ENCODE measurements around the gene DSTN.

The DSTN gene

DNA sequence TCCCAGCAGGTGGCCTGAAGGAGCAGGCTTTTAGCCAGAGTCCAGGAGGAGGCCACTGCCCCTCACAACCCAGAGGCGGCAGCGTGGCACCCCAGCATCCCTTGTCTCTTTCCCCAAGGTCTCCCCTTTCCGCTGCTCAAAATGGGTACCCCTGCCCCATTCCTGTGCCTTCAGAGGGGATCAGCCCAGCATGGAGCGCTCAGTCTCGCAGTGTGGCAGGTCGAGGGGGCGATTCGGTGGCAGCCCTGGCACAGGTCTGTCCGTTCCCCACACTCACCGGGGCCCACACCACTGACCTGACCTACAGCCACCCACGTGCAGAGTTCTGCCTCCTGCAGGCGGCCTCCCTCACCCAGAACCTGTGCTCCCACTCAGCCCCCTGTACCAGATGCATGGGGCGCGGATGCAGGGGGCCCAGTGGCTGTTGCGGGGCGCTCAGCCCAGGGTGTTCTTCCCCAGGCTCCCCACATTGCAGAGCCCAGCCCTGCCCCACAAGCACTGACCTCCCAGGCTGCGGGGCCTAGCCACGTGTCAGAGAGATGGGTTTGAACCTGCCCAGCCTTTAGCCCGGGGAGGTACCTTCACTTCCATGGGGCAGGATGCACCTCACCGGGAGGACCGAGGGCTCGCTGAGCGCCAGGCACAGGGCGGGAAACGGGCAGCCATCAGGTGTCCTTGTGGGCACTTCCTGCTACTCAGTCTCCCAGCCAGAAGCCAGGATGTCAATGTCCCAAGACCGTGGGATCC lies 41.8 kb downstream of the DSTN start:
- no peak for DNase-seq (ENCODE audit: low read depth in 3 of 3, low spot score in 1 of 3)

GRCh38 chr20:17612287-17612991 lies 42.6 kb downstream of the DSTN start:
- no peak for DNase-seq (ENCODE audit: low read depth in 3 of 3, low spot score in 1 of 3)

GRCh38 chr20:17612992-17613327 lies 43.1 kb downstream of the DSTN start:
- no peak for DNase-seq (ENCODE audit: low read depth in 3 of 3, low spot score in 1 of 3)

- DNase-seq (ENCODE audit: low read depth in 3 of 3, low spot score in 1 of 3), result no peak
These were observed 43.7 kb downstream of the DSTN start for GRCh38 chr20:17613328-17614175.

DNA sequence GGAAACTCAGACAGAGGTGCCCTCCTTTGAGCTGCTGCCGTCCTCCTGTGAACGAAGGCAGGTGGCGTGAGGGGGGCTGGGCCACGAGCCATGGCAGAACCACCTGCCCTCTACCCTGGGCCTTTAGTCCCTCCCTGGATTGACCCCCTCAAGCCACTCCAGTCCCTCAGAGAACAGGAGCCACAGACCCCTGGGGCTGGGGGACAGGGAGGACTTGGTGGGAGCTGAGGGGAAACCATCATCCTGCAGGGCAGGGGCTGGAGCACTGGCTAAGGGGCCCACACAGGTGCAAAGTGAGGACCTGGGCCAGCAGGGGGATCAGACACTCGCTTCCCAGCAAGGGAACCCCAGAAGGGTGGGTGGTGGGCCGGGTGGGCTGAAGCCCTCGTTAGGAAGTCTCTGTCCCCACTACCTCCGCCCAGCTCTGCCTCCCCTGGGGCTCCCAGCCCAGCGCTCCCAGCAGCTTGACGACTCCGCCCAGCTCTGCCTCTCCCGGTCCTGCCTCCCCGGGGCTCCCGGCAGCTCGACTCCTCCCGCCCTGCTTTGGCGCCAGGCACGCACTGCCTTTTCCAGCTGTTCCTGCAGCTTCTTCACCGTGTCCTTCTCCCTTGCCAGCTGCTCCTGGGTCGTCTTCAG lies 44.4 kb downstream of the DSTN start:
- DNase-seq (ENCODE audit: low read depth in 3 of 3, low spot score in 1 of 3), result no peak

DNA sequence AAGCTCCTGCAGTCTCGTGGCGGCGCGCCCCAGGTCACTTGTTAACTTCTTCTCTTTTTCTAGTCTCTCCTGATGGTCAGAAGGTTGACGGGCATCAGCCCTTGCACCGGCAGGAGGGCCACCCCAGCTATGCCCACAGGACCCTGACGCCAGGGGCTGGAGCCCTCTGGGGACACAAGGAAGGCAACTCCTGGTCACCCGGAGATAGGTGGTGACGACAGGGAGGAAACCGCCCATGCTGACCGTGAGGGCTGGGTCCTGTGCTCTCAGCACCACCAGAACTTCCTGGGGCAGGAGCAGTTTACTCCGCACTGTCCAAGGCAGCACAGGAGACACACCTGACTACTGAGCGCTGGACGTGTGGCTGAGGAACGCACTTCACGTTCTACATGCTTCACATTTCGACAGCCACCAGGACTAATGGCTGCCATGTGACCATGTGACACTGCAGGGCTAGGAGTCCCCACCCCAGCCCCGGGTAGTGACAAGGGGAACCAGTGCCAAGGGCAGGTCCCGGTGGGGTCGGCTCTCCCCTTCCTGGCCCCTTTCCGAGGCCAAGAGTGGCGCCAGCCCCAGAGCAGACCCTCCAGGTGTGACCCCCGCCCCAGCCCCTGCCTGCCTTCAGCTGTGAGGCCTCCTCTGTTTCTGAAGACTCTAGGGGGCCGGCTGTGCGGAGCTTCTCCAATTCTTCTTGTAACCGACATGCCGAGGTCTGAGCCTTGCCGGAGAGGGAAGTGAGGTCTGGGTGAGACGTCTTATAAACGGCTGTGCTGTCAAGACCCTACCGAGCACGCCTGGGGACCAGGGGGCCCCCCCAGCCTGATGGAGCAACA lies 45.2 kb downstream of the DSTN start:
- no peak for DNase-seq (ENCODE audit: low read depth in 3 of 3, low spot score in 1 of 3)

GRCh38 chr20:17615645-17616479 lies 46.0 kb downstream of the DSTN start:
- DNase-seq (ENCODE audit: low read depth in 3 of 3, low spot score in 1 of 3), result no peak

DNA sequence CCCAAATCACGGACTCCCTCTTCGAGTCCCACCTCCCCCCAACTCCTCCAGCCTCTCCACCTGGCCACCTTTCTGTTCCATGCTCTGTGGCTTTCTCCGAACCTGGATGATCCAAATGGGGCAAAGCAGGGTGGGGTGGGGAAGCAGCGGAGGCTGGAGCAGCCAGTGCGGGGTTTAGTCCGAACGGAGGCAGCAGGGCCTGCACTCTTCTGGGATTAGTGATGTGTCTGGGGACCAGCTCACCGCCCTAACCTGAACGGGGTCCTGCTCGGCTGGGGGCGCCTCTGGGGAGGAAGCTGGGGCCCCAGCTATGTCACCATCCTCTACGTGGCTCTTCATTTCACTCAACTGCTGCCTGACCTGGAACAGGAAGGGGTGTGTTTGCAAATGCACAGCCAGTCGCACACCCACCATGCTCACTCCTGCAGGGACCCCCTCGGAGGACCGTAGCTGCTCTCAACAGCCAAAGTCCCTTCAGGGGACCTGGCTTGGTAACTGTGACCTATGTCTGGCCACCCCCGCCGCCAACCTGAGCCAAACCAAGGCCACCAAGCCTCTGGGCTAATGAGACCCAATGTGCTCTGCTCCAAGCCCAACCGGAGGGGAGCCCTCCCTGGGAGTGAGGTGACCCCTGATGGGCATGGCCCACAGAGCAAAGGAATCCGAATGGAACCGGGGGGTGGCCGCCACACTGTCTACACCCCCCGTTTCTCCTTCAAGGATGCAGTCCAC lies 46.8 kb downstream of the DSTN start:
- DNase-seq (ENCODE audit: low read depth in 3 of 3, low spot score in 1 of 3), result no peak

- DNase-seq (ENCODE audit: low read depth in 3 of 3, low spot score in 1 of 3), result peak in 1 of 3 donors; percentile 21
These were observed 47.5 kb downstream of the DSTN start for GRCh38 chr20:17617212-17617867.

GRCh38 chr20:17617868-17618672 lies 48.2 kb downstream of the DSTN start:
- no peak for DNase-seq (ENCODE audit: low read depth in 3 of 3, low spot score in 1 of 3)

- no peak for DNase-seq (ENCODE audit: low read depth in 3 of 3, low spot score in 1 of 3)
These were observed 48.8 kb downstream of the DSTN start for GRCh38 chr20:17618673-17619013.

DNA sequence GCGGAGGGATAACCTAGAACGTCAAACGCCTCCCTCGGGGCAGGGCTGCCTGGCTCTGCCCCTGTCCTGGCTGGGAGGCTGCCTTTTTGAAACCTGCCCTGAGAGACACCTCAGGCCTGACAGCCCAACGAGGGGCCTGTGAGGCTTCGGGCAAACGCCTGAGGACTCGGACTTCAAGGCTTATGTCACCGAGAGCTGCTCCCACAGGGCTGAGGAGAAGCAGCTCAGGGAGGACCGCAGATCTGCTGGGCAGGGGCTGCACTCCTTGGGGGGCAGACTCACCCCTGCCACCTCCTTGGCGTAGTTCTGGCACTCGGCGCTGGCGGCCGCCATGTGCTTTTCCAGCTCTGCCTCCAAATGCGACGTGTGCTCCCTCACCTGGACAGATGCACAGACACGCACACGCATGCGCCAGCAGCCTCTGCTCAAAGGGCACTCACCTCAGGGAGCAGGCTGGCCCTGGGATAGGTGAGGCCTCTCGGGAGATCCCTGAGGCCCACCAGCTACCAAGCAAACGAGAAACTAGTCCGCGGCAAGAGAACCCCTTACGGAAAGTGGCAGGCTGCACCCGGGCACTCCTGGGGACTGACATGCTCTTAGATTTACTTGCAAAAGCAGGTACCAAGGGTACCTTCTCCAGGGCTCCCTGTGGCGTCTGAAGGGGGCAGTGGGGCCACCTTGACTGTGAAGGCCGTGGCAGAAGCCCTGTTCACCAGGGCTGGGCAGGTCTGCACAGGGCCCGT lies 49.6 kb downstream of the DSTN start:
- DNase-seq (ENCODE audit: low read depth in 3 of 3, low spot score in 1 of 3), result no peak

DNA sequence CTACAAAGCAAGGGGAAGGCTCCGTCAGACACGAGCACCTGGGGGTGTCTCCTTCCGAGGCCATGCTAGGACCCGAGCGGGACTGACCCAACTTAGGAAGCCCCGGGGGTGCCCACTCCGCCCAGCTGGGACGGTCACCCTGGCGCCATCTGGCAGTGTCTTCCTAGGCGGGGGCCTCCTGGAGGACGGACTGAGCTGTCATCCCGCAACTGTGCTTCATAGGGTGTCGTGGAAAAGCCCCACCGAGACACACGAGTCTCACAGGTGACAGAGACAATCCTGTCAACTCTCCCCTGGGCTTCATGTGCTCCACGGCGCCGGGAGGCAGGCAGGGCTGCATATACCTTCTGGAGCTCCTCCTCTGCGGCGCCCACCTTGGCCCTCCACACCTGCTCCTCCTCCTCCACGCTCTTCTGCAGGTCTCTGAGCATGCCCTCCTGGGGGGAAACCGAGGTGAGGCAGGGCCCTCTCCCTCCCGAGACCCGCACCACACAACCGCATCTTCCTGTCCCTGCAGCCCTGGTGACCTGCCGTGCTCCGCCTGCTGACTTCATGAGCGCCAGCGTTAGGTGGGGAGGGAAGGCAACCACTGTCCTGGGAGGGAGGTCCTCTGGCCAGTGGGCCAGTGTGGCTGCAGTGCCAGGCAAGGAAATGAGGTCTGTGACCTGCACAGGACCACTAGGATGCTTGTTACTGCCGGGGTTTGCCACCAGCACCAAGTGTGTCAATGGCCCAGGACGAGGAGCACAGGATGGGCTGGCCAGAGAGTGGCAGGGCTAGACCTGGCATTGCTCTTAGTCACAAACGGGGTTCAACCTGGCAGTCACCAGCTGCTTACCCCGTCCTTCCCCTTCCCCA lies 50.7 kb downstream of the DSTN start:
- no peak for DNase-seq (ENCODE audit: low read depth in 3 of 3, low spot score in 1 of 3)

- DNase-seq (ENCODE audit: low read depth in 3 of 3, low spot score in 1 of 3), result no peak
These were observed 51.5 kb downstream of the DSTN start for GRCh38 chr20:17621229-17621968.

DNA sequence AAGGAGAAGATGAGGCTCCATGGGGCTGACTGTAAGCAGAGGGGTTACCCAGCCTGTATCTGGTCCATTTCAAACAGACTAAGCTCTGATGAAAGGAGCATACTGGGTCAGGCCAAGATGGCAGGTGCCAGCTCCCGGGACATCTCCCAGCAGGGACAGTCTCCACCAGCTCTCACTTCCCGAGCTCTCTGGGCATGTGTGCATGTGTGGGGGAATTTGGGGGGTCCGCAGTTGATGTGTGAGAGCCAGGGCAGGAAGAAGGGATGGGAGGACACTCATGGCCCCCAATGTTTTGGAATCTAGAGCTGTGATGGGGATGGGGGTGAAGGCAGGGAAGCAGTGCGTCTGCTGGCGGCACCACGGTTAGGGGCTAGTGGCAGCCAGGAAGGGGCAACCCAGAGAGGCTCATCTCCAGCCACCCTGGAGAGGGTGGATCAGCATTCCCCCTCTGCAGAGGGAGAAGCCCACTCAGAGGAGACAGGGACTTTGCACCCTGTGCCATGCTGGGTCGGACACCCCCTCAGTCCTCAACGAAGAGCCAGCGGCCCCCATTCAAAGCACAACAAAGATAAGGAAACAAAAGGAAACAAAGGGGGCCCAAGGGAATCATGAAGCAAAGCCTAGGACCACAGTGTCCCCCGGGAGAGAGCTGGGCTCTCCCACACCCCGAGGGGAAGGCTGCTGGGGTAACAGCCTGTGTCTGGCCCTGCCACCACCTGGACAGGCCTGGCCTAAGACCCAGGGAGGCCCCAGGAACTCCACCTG lies 52.4 kb downstream of the DSTN start:
- DNase-seq (ENCODE audit: low read depth in 3 of 3, low spot score in 1 of 3), result no peak
